IMR-90 (cell line): ENCODE measurements around the gene AHI1. TPM values are rescaled to one million over a fixed set of nuclear protein-coding genes. Genes with fewer than 3 reads are reported as not detected.

Experiments
- ATAC-seq: fragments of 200-7000 bp; cut with Tn5 transposase; 2 replicates; pipeline ENCODE4 v1.9.1; 2020; ENCODE audit warnings: low read depth, mild to moderate bottlenecking, moderate library complexity
- BruUV-seq: library from RNA; stranded (reverse); fragments of 400-500 nt; replicated peaks from 2 replicates; lab custom pipeline; 2021; lab: Mats Ljungman, UMichigan
- CTCF ChIA-PET: fragments of 300-600 bp; formaldehyde crosslinking; extraction: SDS; loops from one replicate; lab custom pipeline; 2021; ENCODE audit warnings: antibody characterized with exemption; lab: Yijun Ruan, JAX
- POLR2A ChIA-PET: fragments of 300-600 bp; sonication (Branson Sonifier 250); formaldehyde crosslinking; loops from one replicate; lab custom pipeline; 2022; ENCODE audit warnings: antibody characterized with exemption; ENCODE audit not compliant: unreplicated experiment; lab: Charles Lee
- DNase-seq: peaks from one replicate; pipeline ENCODE4 v3.0.0; 2013
- H2AFZ ChIP-seq: replicated peaks from 2 replicates; pipeline ENCODE3; 2013; ENCODE audit warnings: low read length, mild to moderate bottlenecking; ENCODE audit not compliant: poor library complexity
- H2AK5ac ChIP-seq: 2 replicates; pipeline ENCODE4 v1.6.1; 2013; ENCODE audit warnings: low read depth, low read length, inconsistent platforms
- H2AK9ac ChIP-seq: replicated peaks from 2 replicates; pipeline ENCODE3; 2013; ENCODE audit warnings: mild to moderate bottlenecking, low read depth, low read length, moderate library complexity; ENCODE audit not compliant: poor library complexity
- H2BK120ac ChIP-seq: 2 replicates; pipeline ENCODE4 v1.6.1; 2013; ENCODE audit warnings: low read depth, low read length, inconsistent platforms
- H2BK15ac ChIP-seq: 3 replicates; pipeline ENCODE4 v1.6.1; 2013; ENCODE audit warnings: low read depth, low read length, inconsistent platforms
- H2BK20ac ChIP-seq: 2 replicates; pipeline ENCODE4 v1.6.1; 2013; ENCODE audit warnings: low read depth, mild to moderate bottlenecking, inconsistent platforms, low read length, moderate library complexity
- H2BK5ac ChIP-seq: 2 replicates; pipeline ENCODE4 v1.6.1; 2013; ENCODE audit warnings: mild to moderate bottlenecking, low read depth, low read length, inconsistent platforms; ENCODE audit not compliant: poor library complexity, severe bottlenecking
- H3K14ac ChIP-seq: replicated peaks from 2 replicates; pipeline ENCODE4 v1.6.1; 2013; ENCODE audit warnings: low read depth, low read length, inconsistent platforms
- H3K18ac ChIP-seq: 2 replicates; pipeline ENCODE4 v1.6.1; 2013; ENCODE audit warnings: low read depth, low read length, control low read depth
- H3K23ac ChIP-seq: 2 replicates; pipeline ENCODE4 v1.6.1; 2013; ENCODE audit warnings: low read depth, low read length, inconsistent platforms
- H3K27ac ChIP-seq: 2 replicates; pipeline ENCODE4 v1.5.1; 2013; ENCODE audit warnings: mild to moderate bottlenecking, control low read depth, low read length; ENCODE audit not compliant: insufficient read depth
- H3K27me3 ChIP-seq: 2 replicates; pipeline ENCODE4 v1.6.1; 2013; ENCODE audit warnings: low read length; ENCODE audit not compliant: control insufficient read depth, insufficient read depth
- H3K36me3 ChIP-seq: 2 replicates; pipeline ENCODE4 v1.6.1; 2013; ENCODE audit warnings: low read length, mixed read lengths; ENCODE audit not compliant: control insufficient read depth, insufficient read depth
- H3K4ac ChIP-seq: 2 replicates; pipeline ENCODE4 v1.6.1; 2013; ENCODE audit warnings: low read depth, low read length, inconsistent platforms
- H3K4me1 ChIP-seq: 2 replicates; pipeline ENCODE4 v1.6.1; 2013; ENCODE audit warnings: low read length, mixed read lengths; ENCODE audit not compliant: control insufficient read depth, insufficient read depth
- H3K4me2 ChIP-seq: 2 replicates; pipeline ENCODE4 v1.6.1; 2013; ENCODE audit warnings: low read depth, mild to moderate bottlenecking, control low read depth, low read length, moderate library complexity
- H3K4me3 ChIP-seq: 2 replicates; pipeline ENCODE4 v1.5.1; 2013; ENCODE audit warnings: low read depth, mild to moderate bottlenecking, control low read depth, low read length, moderate library complexity; ENCODE audit not compliant: insufficient read depth
- H3K56ac ChIP-seq: 2 replicates; pipeline ENCODE4 v1.6.1; 2013; ENCODE audit warnings: low read length, inconsistent platforms; ENCODE audit not compliant: insufficient read depth; ENCODE audit errors: extremely low read depth
- H3K79me1 ChIP-seq, 2 experiments: 2 replicates each; pipeline ENCODE4 v1.6.1; 2013; ENCODE audit warnings: low read length in 2 of 2, inconsistent platforms in 1 of 2, low read depth in 1 of 2
- H3K9ac ChIP-seq: 2 replicates; pipeline ENCODE4 v1.6.1; 2013; ENCODE audit warnings: low read depth, low read length, control low read depth
- H3K9me1 ChIP-seq: 2 replicates; pipeline ENCODE4 v1.6.1; 2013; ENCODE audit warnings: low read length, inconsistent platforms; ENCODE audit not compliant: insufficient read depth
- H3K9me3 ChIP-seq: 2 replicates; pipeline ENCODE4 v1.6.1; 2013; ENCODE audit warnings: low read length; ENCODE audit not compliant: control insufficient read depth, insufficient read depth
- H4K20me1 ChIP-seq: 2 replicates; pipeline ENCODE4 v1.6.1; 2013; ENCODE audit warnings: low read length, inconsistent platforms; ENCODE audit not compliant: insufficient read depth
- H4K5ac ChIP-seq: 2 replicates; pipeline ENCODE4 v1.6.1; 2013; ENCODE audit warnings: mild to moderate bottlenecking, low read depth, low read length, control low read depth
- H4K8ac ChIP-seq, 2 experiments: 2 replicates each; pipeline ENCODE4 v1.6.1; 2013; ENCODE audit warnings: low read depth in 2 of 2, low read length in 2 of 2, control low read depth in 1 of 2, inconsistent platforms in 1 of 2
- H4K91ac ChIP-seq: 2 replicates; pipeline ENCODE4 v1.6.1; 2013; ENCODE audit warnings: low read depth, low read length, inconsistent platforms; ENCODE audit not compliant: insufficient read depth
- BHLHE40 ChIP-seq: fragments of 150-350 bp; IDR thresholded peaks from 2 replicates; pipeline ENCODE4 v1.6.1; 2016; ENCODE audit warnings: mild to moderate bottlenecking, low read depth, low read length
- CEBPB ChIP-seq: IDR thresholded peaks from 2 replicates; pipeline ENCODE4 v1.6.1; 2012; ENCODE audit warnings: low read depth, low read length, improper control_type of control experiment
- CHD1 ChIP-seq: IDR thresholded peaks from 2 replicates; pipeline ENCODE4 v1.6.1; 2012; ENCODE audit warnings: low read depth, low read length, improper control_type of control experiment
- CTCF ChIP-seq: conservative IDR thresholded peaks from 2 replicates; pipeline ENCODE4 v1.5.1; 2012; ENCODE audit warnings: mild to moderate bottlenecking, low read depth, low read length, improper control_type of control experiment
- FOS ChIP-seq: fragments of 150-350 bp; IDR thresholded peaks from 2 replicates; pipeline ENCODE4 v1.6.1; 2016; ENCODE audit warnings: low read depth, low read length
- MAFK ChIP-seq: IDR thresholded peaks from 2 replicates; pipeline ENCODE4 v1.6.1; 2012; ENCODE audit warnings: low read depth, low read length, improper control_type of control experiment
- POLR2A ChIP-seq: IDR thresholded peaks from 2 replicates; pipeline ENCODE4 v1.6.1; 2012; ENCODE audit warnings: mild to moderate bottlenecking, low read depth, low read length
- RAD21 ChIP-seq: IDR thresholded peaks from 2 replicates; pipeline ENCODE4 v1.6.1; 2012; ENCODE audit warnings: low read length, improper control_type of control experiment
- RCOR1 ChIP-seq: IDR thresholded peaks from 2 replicates; pipeline ENCODE4 v1.6.1; 2012; ENCODE audit warnings: mild to moderate bottlenecking, low read length, improper control_type of control experiment; ENCODE audit not compliant: insufficient replicate concordance
- SMC3 ChIP-seq: fragments of 150-350 bp; IDR thresholded peaks from 2 replicates; pipeline ENCODE4 v1.6.1; 2016; ENCODE audit warnings: low read depth, mild to moderate bottlenecking, antibody characterized with exemption, low read length, moderate library complexity
- USF2 ChIP-seq: fragments of 150-350 bp; IDR thresholded peaks from 2 replicates; pipeline ENCODE4 v1.6.1; 2017; ENCODE audit warnings: mild to moderate bottlenecking, antibody characterized with exemption, low read length, low read depth
- WGBS, 2 experiments: methylation state at CpG; one replicate each; pipeline versions ENCODE4 v1.1.5 to v1.1.7; 2013; ENCODE audit warnings: missing lambda C conversion rate in 2 of 2; ENCODE audit not compliant: insufficient read length in 1 of 2; ENCODE audit errors: extremely low coverage in 2 of 2; 5-methylcytosine and 5-hydroxymethylcytosine counted together
- dilution Hi-C: fragments of 300-500 bp; cut with HindIII; formaldehyde crosslinking; loops from one replicate; pipeline ENCODE4 v1.14.3; 2018; ENCODE audit warnings: low sequenced_read_pairs; ENCODE audit not compliant: unreplicated experiment
- in situ Hi-C: fragments of 300-500 bp; cut with MboI; formaldehyde crosslinking; loops from 3 replicates; pipeline ENCODE4 v1.14.3; 2019; ENCODE audit warnings: low sequenced_read_pairs, inconsistent platforms, mixed read lengths
- intact Hi-C: fragments of 100-400 bp; cut with micrococcal nuclease; formaldehyde crosslinking; loops from 2 replicates; pipeline ENCODE4 v1.10.0; 2022
- polyA plus RNA-seq, 3 experiments: library from polyadenylated mRNA; depleted of rRNA; stranded (reverse); fragments of >200 nt; gene quantifications; 2 replicates each; pipeline ENCODE4 v1.2.3, GENCODE V29; 2012; ENCODE audit warnings: low replicate concordance in 1 of 3
- total RNA-seq: library from RNA; depleted of rRNA; stranded (reverse); fragments of >200 nt; gene quantifications from 2 replicates; pipeline ENCODE4 v1.2.3, GENCODE V29; 2012

Gene AHI1
- total and polyA plus RNA-seq, 2 of the 4 experiments (the other 2 are of a cell fraction) = 9.5 to 19.4 TPM

- in situ Hi-C loops = no loop called here
Observed at GRCh38 chr6:135328136-135328535, 169.4 kb downstream of the AHI1 start.

More at GRCh38 chr6:135328136-135328535, 169.4 kb downstream of the AHI1 start:
- H3K18ac ChIP-seq = no peak overlapping the region
- ChIA-PET POLR2A (no interaction called here), CTCF (no interaction called here)
- no peaks in the 10 kb centered on the region for H3K79me1 ChIP-seq
- no peak overlapping the region for H4K91ac ChIP-seq
- H4K20me1 ChIP-seq = no peaks in the 10 kb centered on the region
- intact Hi-C loops (no loop called here), dilution Hi-C loops (no loop called here)
- H3K27me3 ChIP-seq = no peaks in the 10 kb centered on the region
- H3K56ac ChIP-seq = no peak overlapping the region
- H2BK5ac ChIP-seq = no peak overlapping the region
- TF ChIP-seq FOS (no peak), SMC3 (no peak), CTCF (no peak), CHD1 (no peak), CEBPB (no peak), BHLHE40 (no peak), USF2 (no peak), RAD21 (no peak), POLR2A (no peak), RCOR1 (no peak), MAFK (no peak)
- no peak overlapping the region for H2AFZ ChIP-seq
- H4K5ac ChIP-seq = no peak overlapping the region
- H3K9ac ChIP-seq = no peak overlapping the region
- H3K36me3 ChIP-seq = peaks cover 4% of the 10 kb centered on the region; the same call in 1 of the 2 replicates
- no peak overlapping the region for H2AK9ac ChIP-seq
- ATAC-seq (no peak), DNase-seq (no peak)
- H2AK5ac ChIP-seq = no peak overlapping the region
- no peak overlapping the region for H2BK15ac ChIP-seq
- H4K8ac ChIP-seq = no peak overlapping the region
- WGBS, 2 experiments = 100% methylated on average over 1 of the region's 1 CpG; no CpG with 5 or more reads in 1 of the 2 experiments
- H3K9me3 ChIP-seq = no peaks in the 10 kb centered on the region
- no peak overlapping the region for H2BK20ac ChIP-seq
- no peak overlapping the region for H3K4me3 ChIP-seq
- H2BK120ac ChIP-seq = no peak overlapping the region
- no peak overlapping the region for H3K4ac ChIP-seq
- H3K14ac ChIP-seq = no peak overlapping the region
- H3K4me2 ChIP-seq = no peak overlapping the region
- no peak overlapping the region for H3K27ac ChIP-seq
- H3K9me1 ChIP-seq = no peaks in the 10 kb centered on the region
- no peaks in the 10 kb centered on the region for H3K4me1 ChIP-seq
- no peak overlapping the region for H3K23ac ChIP-seq
- no TSS peak for BruUV-seq
